Natural killer cell treated with Interleukin-12 subunit alpha and Interleukin-12 subunit beta and Interleukin-15 and Interleukin-18, amount 100 ng/mL, for 72 hours (primary cell): ENCODE results near the gene IRF8. TPM values are rescaled to one million over a fixed set of nuclear protein-coding genes. Genes with fewer than 3 reads are reported as not detected.
A peak's percentile ranks its signal among the peaks of the same experiment; 100 is the strongest.

Experiments used
- ATAC-seq, 2 donors: fragments of 150-1000 bp; cut with Tn5 transposase in 1 of 2; sonication (Bioruptor Pico), chemical (Tn5 transposase) in 1 of 2; 2 replicates each; pipeline ENCODE4 v1.10.0; 2021
- DNase-seq: peaks from one replicate; pipeline ENCODE4 v3.0.0; 2022; ENCODE audit warnings: low spot score
- H3K27ac Mint-ChIP-seq, 2 donors: 1 replicate in 1 of 2; 2 replicates in 1 of 2; pipeline ENCODE4 v1.8.0; 2022; ENCODE audit warnings: mixed read lengths in 2 of 2, mild to moderate bottlenecking in 1 of 2, moderate library complexity in 1 of 2
- H3K27me3 Mint-ChIP-seq, 2 donors: 1 replicate in 1 of 2; 2 replicates in 1 of 2; pipeline ENCODE4 v1.8.0; 2022; ENCODE audit warnings: mixed read lengths in 2 of 2
- H3K36me3 Mint-ChIP-seq: one replicate; pipeline ENCODE4 v1.8.0; 2022; ENCODE audit warnings: mixed read lengths
- H3K4me1 Mint-ChIP-seq, 2 donors: 1 replicate in 1 of 2; 2 replicates in 1 of 2; pipeline ENCODE4 v1.8.0; 2022; ENCODE audit warnings: low read depth in 2 of 2, mixed read lengths in 2 of 2, mild to moderate bottlenecking in 1 of 2
- H3K4me3 Mint-ChIP-seq: one replicate; pipeline ENCODE4 v1.8.0; 2022; ENCODE audit warnings: mixed read lengths
- H3K9me3 Mint-ChIP-seq: 2 replicates; pipeline ENCODE4 v1.8.0; 2022; ENCODE audit warnings: mixed read lengths
- total RNA-seq, 2 donors: library from RNA; stranded (reverse); gene quantifications; one replicate each; pipeline ENCODE4 v1.2.3, GENCODE V29; 2022

IRF8 gene
- total RNA-seq, 2 donors from 2014 or later = 198 to 510 TPM

- Mint-ChIP-seq H3K4me1 (peaks cover 8 to 17% of the 10 kb centered on the region in 2 donors), H3K27ac (no peak overlapping the region), H3K36me3 (no peaks in the 10 kb centered on the region), H3K4me3 (no peak overlapping the region), H3K9me3 (no peaks in the 10 kb centered on the region), H3K27me3 (no peaks in the 10 kb centered on the region)
- DNase-seq (no peak), ATAC-seq (no peak)
These were observed 61.6 kb downstream of the IRF8 start for GRCh38 chr16:85960486-85961046.

- H3K36me3 Mint-ChIP-seq = no peaks in the 10 kb centered on the region
- no peak overlapping the region for H3K4me3 Mint-ChIP-seq
- no peaks in the 10 kb centered on the region for H3K9me3 Mint-ChIP-seq
- DNase-seq = no peak
- H3K27ac Mint-ChIP-seq = peak overlapping the region in 1 of 2 donors; percentile 15
- H3K4me1 Mint-ChIP-seq = peaks cover 2 to 13% of the 10 kb centered on the region in 2 donors
- ATAC-seq = no peak
- no peaks in the 10 kb centered on the region for H3K27me3 Mint-ChIP-seq
These were observed 63.3 kb downstream of the IRF8 start for GRCh38 chr16:85961988-85962915.

- no peaks in the 10 kb centered on the region for H3K36me3 Mint-ChIP-seq
- no peak for DNase-seq
- no peak overlapping the region for H3K4me3 Mint-ChIP-seq
- H3K27me3 Mint-ChIP-seq = no peaks in the 10 kb centered on the region
- peak overlapping the region in 1 of 2 donors; percentile 20 for H3K27ac Mint-ChIP-seq
- no peak for ATAC-seq
- peaks cover 10 to 22% of the 10 kb centered on the region in 2 donors for H3K4me1 Mint-ChIP-seq
- H3K9me3 Mint-ChIP-seq = no peaks in the 10 kb centered on the region
These were observed 64.9 kb downstream of the IRF8 start for GRCh38 chr16:85963753-85964285.

- Mint-ChIP-seq H3K27ac (peak overlapping the region in 1 of 2 donors; percentile 20), H3K4me3 (no peak overlapping the region), H3K9me3 (no peaks in the 10 kb centered on the region), H3K4me1 (peaks cover 19 to 30% of the 10 kb centered on the region in 2 donors), H3K27me3 (no peaks in the 10 kb centered on the region), H3K36me3 (no peaks in the 10 kb centered on the region)
- ATAC-seq (no peak), DNase-seq (no peak)
These were observed 66.2 kb downstream of the IRF8 start for GRCh38 chr16:85965125-85965524.

- Mint-ChIP-seq H3K9me3 (no peaks in the 10 kb centered on the region), H3K36me3 (no peaks in the 10 kb centered on the region), H3K27ac (no peak overlapping the region), H3K4me3 (no peak overlapping the region), H3K4me1 (peaks cover 23 to 36% of the 10 kb centered on the region in 2 donors), H3K27me3 (peaks cover 0 to 2% of the 10 kb centered on the region in 2 donors)
- DNase-seq (no peak), ATAC-seq (peak in 1 of 2 donors; percentile 15)
These were observed 68.1 kb downstream of the IRF8 start for GRCh38 chr16:85967111-85967510.

- Mint-ChIP-seq H3K27ac (peak overlapping the region in 1 of 2 donors; percentile 79), H3K27me3 (peaks cover 0 to 2% of the 10 kb centered on the region in 2 donors), H3K4me3 (no peak overlapping the region), H3K36me3 (no peaks in the 10 kb centered on the region), H3K9me3 (no peaks in the 10 kb centered on the region), H3K4me1 (peaks cover 23 to 33% of the 10 kb centered on the region in 2 donors)
- ATAC-seq (no peak), DNase-seq (no peak)
These were observed 69.3 kb downstream of the IRF8 start for GRCh38 chr16:85968041-85968920.

GRCh38 chr16:85969159-85969558 is 70.2 kb downstream of the IRF8 start:
- no peaks in the 10 kb centered on the region for H3K9me3 Mint-ChIP-seq
- H3K27ac Mint-ChIP-seq = peak overlapping the region in 1 of 2 donors; percentile 79
- DNase-seq = no peak
- peaks cover 23 to 30% of the 10 kb centered on the region in 2 donors for H3K4me1 Mint-ChIP-seq
- H3K27me3 Mint-ChIP-seq = peaks cover 0 to 2% of the 10 kb centered on the region in 2 donors
- peaks cover 4% of the 10 kb centered on the region for H3K36me3 Mint-ChIP-seq
- H3K4me3 Mint-ChIP-seq = no peak overlapping the region
- ATAC-seq = no peak

- Mint-ChIP-seq H3K36me3 (peaks cover 5% of the 10 kb centered on the region), H3K4me3 (no peak overlapping the region), H3K9me3 (no peaks in the 10 kb centered on the region), H3K4me1 (peaks cover 23 to 30% of the 10 kb centered on the region in 2 donors), H3K27me3 (peaks cover 0 to 2% of the 10 kb centered on the region in 2 donors), H3K27ac (no peak overlapping the region)
- ATAC-seq (no peak), DNase-seq (no peak)
These were observed 70.6 kb downstream of the IRF8 start for GRCh38 chr16:85969591-85969990.

GRCh38 chr16:85970016-85970733 is 71.2 kb downstream of the IRF8 start:
- Mint-ChIP-seq H3K9me3 (no peaks in the 10 kb centered on the region), H3K27me3 (peaks cover 0 to 2% of the 10 kb centered on the region in 2 donors), H3K36me3 (peaks cover 5% of the 10 kb centered on the region), H3K4me3 (no peak overlapping the region), H3K27ac (peak overlapping the region in 1 of 2 donors; percentile 28), H3K4me1 (peaks cover 23 to 27% of the 10 kb centered on the region in 2 donors)
- no peak for DNase-seq
- ATAC-seq = no peak

- Mint-ChIP-seq H3K4me3 (no peak overlapping the region), H3K4me1 (peaks cover 23 to 27% of the 10 kb centered on the region in 2 donors), H3K9me3 (no peaks in the 10 kb centered on the region), H3K27me3 (peaks cover 0 to 2% of the 10 kb centered on the region in 2 donors), H3K27ac (peak overlapping the region in 1 of 2 donors; percentile 28), H3K36me3 (peaks cover 5% of the 10 kb centered on the region)
- ATAC-seq = no peak
- DNase-seq = no peak
These were observed 71.8 kb downstream of the IRF8 start for GRCh38 chr16:85970738-85971137.
